ENCODE data around the gene CHD3. TPM values are rescaled to one million over a fixed set of nuclear protein-coding genes. Genes with fewer than 3 reads are reported as not detected.

CHD3 gene
- total RNA-seq, 1 experiment from 2014 or later: 197 TPM

- no peak overlapping the region for H2AFZ ChIP-seq
- peak in 1 of 2 experiments; percentile 14 for DNase-seq
- ChIA-PET CTCF (no interaction called here), POLR2A (ENCODE audit: unreplicated experiment) (no interaction called here)
- H3K4me2 ChIP-seq: no peak overlapping the region
- H3K27me3 ChIP-seq (ENCODE audit: insufficient read depth, low read depth): no peaks in the 10 kb centered on the region
- H4K20me1 ChIP-seq (ENCODE audit: insufficient read depth): no peaks in the 10 kb centered on the region
- H3K27ac ChIP-seq: no peak overlapping the region
- H3K9me3 ChIP-seq (ENCODE audit: insufficient read depth, low read depth): no peaks in the 10 kb centered on the region
- no peak for TF ChIP-seq CTCF (conservative IDR thresholded peaks at IDR 0.05)
- no peak for TF ChIP-seq EZH2 (IDR thresholded peaks at IDR 0.05; ENCODE audit: low read depth)
- TSS peak; percentile 16 for BruUV-seq (replicated peaks)
- H3K9me2 ChIP-seq (ENCODE audit: insufficient read depth): no peaks in the 10 kb centered on the region
- no peaks in the 10 kb centered on the region for H3F3A ChIP-seq (ENCODE audit: insufficient read depth, low read depth)
- no peaks in the 10 kb centered on the region for H3K4me1 ChIP-seq (replicated peaks; ENCODE audit: insufficient read depth)
- H3K4me3 ChIP-seq: no peak overlapping the region
- H3K79me2 ChIP-seq (ENCODE audit: low read depth): no peaks in the 10 kb centered on the region
- H3K36me3 ChIP-seq (ENCODE audit: low read depth): no peaks in the 10 kb centered on the region
- intact Hi-C loops (cut with micrococcal nuclease; ENCODE audit: unreplicated experiment): no loop called here
Measured at GRCh38 chr17:7903154-7904103, 14.8 kb downstream of the CHD3 start.

- Histone ChIP-seq H3K27me3 (ENCODE audit: insufficient read depth, low read depth) (no peaks in the 10 kb centered on the region), H2AFZ (no peak overlapping the region), H3K36me3 (ENCODE audit: low read depth) (no peaks in the 10 kb centered on the region), H3F3A (ENCODE audit: insufficient read depth, low read depth) (peaks cover 3% of the 10 kb centered on the region; the same call in 1 of the 2 replicates), H3K4me1 (replicated peaks; ENCODE audit: insufficient read depth) (no peaks in the 10 kb centered on the region), H3K4me2 (no peak overlapping the region), H4K20me1 (ENCODE audit: insufficient read depth) (no peaks in the 10 kb centered on the region), H3K4me3 (no peak overlapping the region), H3K9me2 (ENCODE audit: insufficient read depth) (no peaks in the 10 kb centered on the region), H3K9me3 (ENCODE audit: insufficient read depth, low read depth) (no peaks in the 10 kb centered on the region), H3K79me2 (ENCODE audit: low read depth) (no peaks in the 10 kb centered on the region), H3K27ac (no peak overlapping the region)
- DNase-seq: no peak
- BruUV-seq (replicated peaks): no TSS peak
- ChIA-PET POLR2A (ENCODE audit: unreplicated experiment) (no interaction called here), CTCF (no interaction called here)
- no peak for TF ChIP-seq CTCF (conservative IDR thresholded peaks at IDR 0.05)
- TF ChIP-seq EZH2 (IDR thresholded peaks at IDR 0.05; ENCODE audit: low read depth): no peak
- intact Hi-C loops (cut with micrococcal nuclease; ENCODE audit: unreplicated experiment): no loop called here
Measured at GRCh38 chr17:7909089-7909488, 20.5 kb downstream of the CHD3 start.

- CTCF ChIA-PET: no interaction called here
- DNase-seq: no peak
- H3K9me3 ChIP-seq (ENCODE audit: insufficient read depth, low read depth): no peaks in the 10 kb centered on the region
- no peak overlapping the region for H3K4me3 ChIP-seq
- H3K4me1 ChIP-seq (replicated peaks; ENCODE audit: insufficient read depth): no peaks in the 10 kb centered on the region
- no peaks in the 10 kb centered on the region for H3K36me3 ChIP-seq (ENCODE audit: low read depth)
- no peaks in the 10 kb centered on the region for H3K9me2 ChIP-seq (ENCODE audit: insufficient read depth)
- TF ChIP-seq CTCF (conservative IDR thresholded peaks at IDR 0.05) (no peak), EZH2 (IDR thresholded peaks at IDR 0.05; ENCODE audit: low read depth) (no peak)
- H3F3A ChIP-seq (ENCODE audit: insufficient read depth, low read depth): peaks cover 14% of the 10 kb centered on the region; the same call in 1 of the 2 replicates
- no peaks in the 10 kb centered on the region for H4K20me1 ChIP-seq (ENCODE audit: insufficient read depth)
- H3K27ac ChIP-seq: no peak overlapping the region
- H2AFZ ChIP-seq: no peak overlapping the region
- H3K79me2 ChIP-seq (ENCODE audit: low read depth): no peaks in the 10 kb centered on the region
- POLR2A ChIA-PET (ENCODE audit: unreplicated experiment): interaction anchor here (0.6 kb wide), 1 partner anchor 249 kb away, joined by 4 read pairs; no protein-coding TSS in a partner anchor
- H3K4me2 ChIP-seq: no peak overlapping the region
- BruUV-seq (replicated peaks): no TSS peak
- intact Hi-C loops (cut with micrococcal nuclease; ENCODE audit: unreplicated experiment): loop anchor here (5.0 kb wide), 1 partner anchor 48 kb away; no protein-coding TSS in a partner anchor
- no peaks in the 10 kb centered on the region for H3K27me3 ChIP-seq (ENCODE audit: insufficient read depth, low read depth)
Measured at GRCh38 chr17:7910281-7910680, 21.7 kb downstream of the CHD3 start.

All from PC-9 (cell line).